HUES64 (cell line): ENCODE results near the gene USP40.

ENCODE experiments used
- H3K27ac ChIP-seq: 2 replicates; pipeline ENCODE4 v1.7.0; 2013; ENCODE audit warnings: low read depth, low read length, inconsistent platforms
- H3K27me3 ChIP-seq: 2 replicates; pipeline ENCODE4 v1.6.1; 2013; ENCODE audit warnings: mild to moderate bottlenecking, low read length; ENCODE audit not compliant: insufficient read depth
- H3K36me3 ChIP-seq: 2 replicates; pipeline ENCODE4 v1.6.1; 2013; ENCODE audit warnings: mild to moderate bottlenecking, low read length; ENCODE audit not compliant: insufficient read depth
- H3K4me1 ChIP-seq: 2 replicates; pipeline ENCODE4 v1.6.1; 2013; ENCODE audit warnings: mild to moderate bottlenecking, low read length, moderate library complexity; ENCODE audit not compliant: insufficient read depth
- H3K4me3 ChIP-seq: 2 replicates; pipeline ENCODE4 v1.5.1; 2013; ENCODE audit warnings: mild to moderate bottlenecking, low read length, moderate library complexity
- H3K9ac ChIP-seq: 2 replicates; pipeline ENCODE4 v1.6.1; 2013; ENCODE audit warnings: mild to moderate bottlenecking, low read depth, low read length
- H3K9me3 ChIP-seq: 2 replicates; pipeline ENCODE4 v1.6.1; 2013; ENCODE audit warnings: low read depth, low read length; ENCODE audit not compliant: insufficient read depth
- WGBS: fragments of 150-250, 120-280 bp; methylation state at CpG from one replicate; pipeline ENCODE4 v1.1.7; 2013; ENCODE audit warnings: missing lambda C conversion rate; 5-methylcytosine and 5-hydroxymethylcytosine counted together

The USP40 gene

GRCh38 chr2:233492751-233493150 lies 73.8 kb downstream of the USP40 start:
- H3K27ac ChIP-seq = no peak overlapping the region
- H3K4me3 ChIP-seq = no peak overlapping the region
- no peaks in the 10 kb centered on the region for H3K4me1 ChIP-seq
- H3K36me3 ChIP-seq = 0 out of 2 replicates have a peak, but pooled peaks cover 5% of the 10 kb centered on the region
- no peaks in the 10 kb centered on the region for H3K27me3 ChIP-seq
- no peaks in the 10 kb centered on the region for H3K9me3 ChIP-seq
- WGBS = 95% methylated on average over 4 of the region's 4 CpGs
- no peak overlapping the region for H3K9ac ChIP-seq

- H3K9me3 ChIP-seq = no peaks in the 10 kb centered on the region
- no peak overlapping the region for H3K9ac ChIP-seq
- 96% methylated on average over 4 of the region's 4 CpGs for WGBS
- H3K27me3 ChIP-seq = no peaks in the 10 kb centered on the region
- H3K4me1 ChIP-seq = no peaks in the 10 kb centered on the region
- H3K36me3 ChIP-seq = 0 out of 2 replicates have a peak, but pooled peaks cover 5% of the 10 kb centered on the region
- H3K4me3 ChIP-seq = no peak overlapping the region
- no peak overlapping the region for H3K27ac ChIP-seq
Observed at GRCh38 chr2:233492078-233492477, 74.5 kb downstream of the USP40 start.

- Histone ChIP-seq H3K4me1 (no peaks in the 10 kb centered on the region), H3K9ac (no peak overlapping the region), H3K36me3 (0 out of 2 replicates have a peak, but pooled peaks cover 5% of the 10 kb centered on the region), H3K27ac (no peak overlapping the region), H3K4me3 (no peak overlapping the region), H3K9me3 (no peaks in the 10 kb centered on the region), H3K27me3 (no peaks in the 10 kb centered on the region)
- WGBS = 91% methylated on average over 1 of the region's 3 CpGs
Observed at GRCh38 chr2:233491326-233491725, 75.3 kb downstream of the USP40 start.

GRCh38 chr2:233490831-233491230 lies 75.8 kb downstream of the USP40 start:
- WGBS = 94% methylated on average over 7 of the region's 7 CpGs

GRCh38 chr2:233489666-233490065 lies 76.9 kb downstream of the USP40 start:
- Histone ChIP-seq H3K27ac (no peak overlapping the region), H3K9me3 (no peaks in the 10 kb centered on the region), H3K36me3 (peaks cover 11% of the 10 kb centered on the region; the same call in 1 of the 2 replicates), H3K4me3 (no peak overlapping the region), H3K4me1 (no peaks in the 10 kb centered on the region), H3K9ac (no peak overlapping the region), H3K27me3 (no peaks in the 10 kb centered on the region)
- 96% methylated on average over 6 of the region's 6 CpGs for WGBS

More at GRCh38 chr2:233490831-233491230, 75.8 kb downstream of the USP40 start:
- Histone ChIP-seq H3K4me3 (no peak overlapping the region), H3K9ac (no peak overlapping the region), H3K27me3 (no peaks in the 10 kb centered on the region), H3K9me3 (no peaks in the 10 kb centered on the region), H3K4me1 (no peaks in the 10 kb centered on the region), H3K36me3 (0 out of 2 replicates have a peak, but pooled peaks cover 5% of the 10 kb centered on the region), H3K27ac (no peak overlapping the region)

- H3K27ac ChIP-seq = no peak overlapping the region
- peaks cover 13% of the 10 kb centered on the region for H3K36me3 ChIP-seq
- H3K4me3 ChIP-seq = no peak overlapping the region
- no peaks in the 10 kb centered on the region for H3K27me3 ChIP-seq
- H3K4me1 ChIP-seq = no peaks in the 10 kb centered on the region
- H3K9me3 ChIP-seq = no peaks in the 10 kb centered on the region
- WGBS = 95% methylated on average over 10 of the region's 10 CpGs
- H3K9ac ChIP-seq = no peak overlapping the region
Observed at GRCh38 chr2:233489143-233489542, 77.4 kb downstream of the USP40 start.

GRCh38 chr2:233487748-233488345 lies 78.7 kb downstream of the USP40 start:
- no peaks in the 10 kb centered on the region for H3K27me3 ChIP-seq
- no peak overlapping the region for H3K27ac ChIP-seq
- no peak overlapping the region for H3K4me3 ChIP-seq
- no peak overlapping the region for H3K9ac ChIP-seq
- WGBS = 88% methylated on average over 8 of the region's 9 CpGs
- H3K4me1 ChIP-seq = no peaks in the 10 kb centered on the region
- H3K9me3 ChIP-seq = peaks cover 6% of the 10 kb centered on the region
- H3K36me3 ChIP-seq = peaks cover 21% of the 10 kb centered on the region

GRCh38 chr2:233486778-233487552 lies 79.6 kb downstream of the USP40 start:
- H3K27me3 ChIP-seq = no peaks in the 10 kb centered on the region
- no peak overlapping the region for H3K27ac ChIP-seq
- H3K9ac ChIP-seq = no peak overlapping the region
- H3K4me1 ChIP-seq = no peaks in the 10 kb centered on the region
- no peak overlapping the region for H3K4me3 ChIP-seq
- 89% methylated on average over 3 of the region's 4 CpGs for WGBS
- peaks cover 20% of the 10 kb centered on the region for H3K36me3 ChIP-seq
- H3K9me3 ChIP-seq = peaks cover 10% of the 10 kb centered on the region

- WGBS = 88% methylated on average over 4 of the region's 4 CpGs
- no peaks in the 10 kb centered on the region for H3K4me1 ChIP-seq
- peaks cover 10% of the 10 kb centered on the region for H3K9me3 ChIP-seq
- H3K4me3 ChIP-seq = no peak overlapping the region
- no peaks in the 10 kb centered on the region for H3K27me3 ChIP-seq
- H3K27ac ChIP-seq = no peak overlapping the region
- H3K9ac ChIP-seq = no peak overlapping the region
- peaks cover 20% of the 10 kb centered on the region for H3K36me3 ChIP-seq
Observed at GRCh38 chr2:233486357-233486756, 80.2 kb downstream of the USP40 start.

- Histone ChIP-seq H3K9ac (no peak overlapping the region; the same call in 1 of the 2 replicates), H3K9me3 (peaks cover 10% of the 10 kb centered on the region), H3K4me3 (no peak overlapping the region), H3K4me1 (no peaks in the 10 kb centered on the region), H3K36me3 (peaks cover 20% of the 10 kb centered on the region), H3K27me3 (no peaks in the 10 kb centered on the region), H3K27ac (no peak overlapping the region)
- 94% methylated on average over 15 of the region's 15 CpGs for WGBS
Observed at GRCh38 chr2:233485726-233486125, 80.9 kb downstream of the USP40 start.

GRCh38 chr2:233482616-233483015 lies 84.0 kb downstream of the USP40 start:
- Histone ChIP-seq H3K4me1 (no peaks in the 10 kb centered on the region), H3K4me3 (no peak overlapping the region), H3K9ac (no peak overlapping the region), H3K36me3 (peaks cover 20% of the 10 kb centered on the region), H3K27ac (no peak overlapping the region), H3K9me3 (peaks cover 10% of the 10 kb centered on the region), H3K27me3 (no peaks in the 10 kb centered on the region)
- 93% methylated on average over 5 of the region's 5 CpGs for WGBS
